ENCODE measurements around the gene CRIM1.

- no peak for TF ChIP-seq POLR2A (IDR thresholded peaks at IDR 0.05)
- TF ChIP-seq CTCF (IDR thresholded peaks at IDR 0.05) = no peak
These were observed 157.1 kb downstream of the CRIM1 start for GRCh38 chr2:36512705-36513104.

Data from lower leg skin (tissue), 3 donors.